Epithelial cell of proximal tubule (primary cell): ENCODE results near the gene NOM1. TPM values are rescaled to one million over a fixed set of nuclear protein-coding genes. Genes with fewer than 3 reads are reported as not detected.
"Not testable (repeated sequence)": the region's sequence is repeated elsewhere in the genome, so short reads cannot be mapped to it uniquely, and the experiment has no call there.

Experiments
- DNase-seq: peaks from one replicate; pipeline ENCODE4 v3.0.0-alpha.2; 2011; ENCODE audit warnings: low read depth
- H3K4me3 ChIP-seq: 2 replicates; pipeline ENCODE4 v1.5.1; 2011; ENCODE audit warnings: low read depth, mild to moderate bottlenecking, low read length
- CTCF ChIP-seq: conservative IDR thresholded peaks from 2 replicates; pipeline ENCODE4 v1.5.1; 2012; ENCODE audit warnings: low read depth, mild to moderate bottlenecking, low read length
- total RNA-seq: library from RNA; depleted of rRNA; stranded (reverse); fragments of >200 nt; gene quantifications from 2 replicates; pipeline ENCODE4 v1.2.3, GENCODE V29; 2015

NOM1 gene
- total RNA-seq, result 8.9 and 17.7 TPM in 2 replicates

GRCh38 chr7:156949541-156950380, at the start of gene NOM1:
Gene NOM1 (plus strand): TSS chr7:156949712. CDS start chr7:156949738, 26 bp downstream.
- peak within 1 kb of the TSS; percentile 92 for H3K4me3 ChIP-seq
- peak; percentile 61 for TF ChIP-seq CTCF
- no peak for DNase-seq

GRCh38 chr7:156900093-156900492, 49.4 kb upstream of the NOM1 start:
- not testable (repeated sequence) for H3K4me3 ChIP-seq, DNase-seq

- no peak for TF ChIP-seq CTCF
- no peak for DNase-seq
These were observed 46.1 kb upstream of the NOM1 start for GRCh38 chr7:156903232-156903909.

GRCh38 chr7:156906200-156906649, 43.3 kb upstream of the NOM1 start:
- TF ChIP-seq CTCF, result no peak

More at GRCh38 chr7:156903232-156903909, 46.1 kb upstream of the NOM1 start:
- H3K4me3 ChIP-seq, result no peak overlapping the region

GRCh38 chr7:156907656-156908055, 41.9 kb upstream of the NOM1 start:
- H3K4me3 ChIP-seq, result no peak overlapping the region
- no peak for TF ChIP-seq CTCF
- no peak for DNase-seq

More at GRCh38 chr7:156906200-156906649, 43.3 kb upstream of the NOM1 start:
- no peak for DNase-seq
- H3K4me3 ChIP-seq, result no peak overlapping the region

GRCh38 chr7:156909574-156910252, 39.8 kb upstream of the NOM1 start:
- not testable (repeated sequence) for DNase-seq, H3K4me3 ChIP-seq

GRCh38 chr7:156918635-156919034, 30.9 kb upstream of the NOM1 start:
- TF ChIP-seq CTCF, result no peak
- no peak overlapping the region for H3K4me3 ChIP-seq
- no peak for DNase-seq
